ENCODE results near the gene RFK.
A peak's percentile ranks its signal among the peaks of the same experiment; 100 is the strongest.
"Not testable (repeated sequence)": the region's sequence is repeated elsewhere in the genome, so short reads cannot be mapped to it uniquely, and the experiment has no call there.

The RFK gene

DNA sequence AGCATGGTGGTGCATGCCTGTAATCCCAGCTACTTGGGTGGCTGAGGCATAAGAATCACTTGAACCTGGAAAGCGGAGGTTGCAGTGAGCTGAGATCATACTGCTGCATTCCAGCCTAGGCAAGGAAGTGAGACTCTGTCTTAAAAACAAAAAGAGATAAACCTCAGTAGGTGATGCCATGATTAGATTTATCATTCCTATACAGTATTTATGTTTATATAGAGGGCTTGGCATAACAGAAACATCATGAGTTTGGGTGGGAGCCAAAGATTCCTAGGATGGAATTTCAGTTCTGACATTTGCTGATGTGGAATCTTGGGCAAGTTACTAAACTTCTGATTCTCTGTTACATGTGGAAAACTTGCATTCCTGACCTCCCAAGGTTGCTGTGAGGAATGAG, 22.3 kb downstream of the RFK start:
- H3K4me3 ChIP-seq (ENCODE audit: low read length), result no peak overlapping the region
- TF ChIP-seq, protein P1, sequence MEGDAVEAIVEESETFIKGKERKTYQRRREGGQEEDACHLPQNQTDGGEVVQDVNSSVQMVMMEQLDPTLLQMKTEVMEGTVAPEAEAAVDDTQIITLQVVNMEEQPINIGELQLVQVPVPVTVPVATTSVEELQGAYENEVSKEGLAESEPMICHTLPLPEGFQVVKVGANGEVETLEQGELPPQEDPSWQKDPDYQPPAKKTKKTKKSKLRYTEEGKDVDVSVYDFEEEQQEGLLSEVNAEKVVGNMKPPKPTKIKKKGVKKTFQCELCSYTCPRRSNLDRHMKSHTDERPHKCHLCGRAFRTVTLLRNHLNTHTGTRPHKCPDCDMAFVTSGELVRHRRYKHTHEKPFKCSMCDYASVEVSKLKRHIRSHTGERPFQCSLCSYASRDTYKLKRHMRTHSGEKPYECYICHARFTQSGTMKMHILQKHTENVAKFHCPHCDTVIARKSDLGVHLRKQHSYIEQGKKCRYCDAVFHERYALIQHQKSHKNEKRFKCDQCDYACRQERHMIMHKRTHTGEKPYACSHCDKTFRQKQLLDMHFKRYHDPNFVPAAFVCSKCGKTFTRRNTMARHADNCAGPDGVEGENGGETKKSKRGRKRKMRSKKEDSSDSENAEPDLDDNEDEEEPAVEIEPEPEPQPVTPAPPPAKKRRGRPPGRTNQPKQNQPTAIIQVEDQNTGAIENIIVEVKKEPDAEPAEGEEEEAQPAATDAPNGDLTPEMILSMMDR (conservative IDR thresholded peaks at IDR 0.05; ENCODE audit: low read length), result no peak
- DNase-seq (ENCODE audit: low read depth), result peak; percentile 62

DNA sequence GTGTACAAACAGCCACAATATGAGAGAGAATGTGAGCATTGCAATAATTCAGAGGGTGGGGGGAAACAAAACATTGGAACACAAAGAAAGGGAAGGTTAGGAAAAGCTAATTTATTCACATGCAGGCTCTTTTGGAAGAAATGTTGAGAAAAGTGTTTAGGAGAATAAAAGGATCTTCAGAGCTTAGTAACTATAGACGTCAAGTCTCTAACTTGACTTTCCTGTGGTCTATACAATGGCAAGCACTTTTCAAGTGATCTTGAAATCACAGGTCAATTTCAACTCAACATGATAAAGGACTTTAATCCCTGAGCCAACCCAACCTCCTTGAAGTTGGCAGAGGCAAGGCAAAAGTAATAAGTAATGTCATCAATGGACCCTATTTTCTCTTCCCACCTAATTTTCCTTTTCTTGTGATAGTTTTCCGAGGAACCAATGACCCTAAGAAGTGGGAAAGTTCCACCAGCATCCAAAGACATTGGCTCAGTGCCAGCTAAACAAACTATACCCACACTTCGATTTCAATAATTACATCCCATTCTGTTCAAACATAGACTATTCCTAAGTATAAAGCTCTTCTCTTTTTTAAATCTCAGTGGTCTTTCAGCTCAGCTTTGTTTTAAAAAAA, 23.7 kb downstream of the RFK start:
- no peak overlapping the region for H3K4me3 ChIP-seq (ENCODE audit: low read length)
- no peak for DNase-seq (ENCODE audit: low read depth)
- TF ChIP-seq, protein P1 (conservative IDR thresholded peaks at IDR 0.05; ENCODE audit: low read length), result no peak

DNA sequence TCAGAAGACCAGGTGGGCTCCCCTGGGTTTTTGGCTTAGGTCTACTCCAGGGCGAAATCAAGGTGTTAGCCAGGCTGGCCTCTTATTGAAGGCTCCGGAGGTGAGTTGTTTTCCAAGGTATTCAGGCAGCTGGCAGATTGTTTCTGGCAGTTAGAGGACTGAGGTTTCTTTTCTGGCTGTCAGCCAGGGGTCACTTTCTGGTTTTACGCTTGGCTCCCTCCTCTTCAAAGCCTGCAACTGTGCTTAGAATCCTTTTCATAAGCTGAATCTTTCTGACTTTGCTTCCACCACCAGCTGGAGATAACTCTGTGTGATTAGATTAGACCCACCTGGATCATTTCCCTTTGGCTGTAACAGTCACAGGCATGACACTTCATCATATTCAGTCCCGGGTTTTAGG, 24.6 kb downstream of the RFK start:
- H3K4me3 ChIP-seq (ENCODE audit: low read length), result no peak overlapping the region
- DNase-seq (ENCODE audit: low read depth), result no peak
- TF ChIP-seq, protein P1 (conservative IDR thresholded peaks at IDR 0.05; ENCODE audit: low read length), result no peak

DNA sequence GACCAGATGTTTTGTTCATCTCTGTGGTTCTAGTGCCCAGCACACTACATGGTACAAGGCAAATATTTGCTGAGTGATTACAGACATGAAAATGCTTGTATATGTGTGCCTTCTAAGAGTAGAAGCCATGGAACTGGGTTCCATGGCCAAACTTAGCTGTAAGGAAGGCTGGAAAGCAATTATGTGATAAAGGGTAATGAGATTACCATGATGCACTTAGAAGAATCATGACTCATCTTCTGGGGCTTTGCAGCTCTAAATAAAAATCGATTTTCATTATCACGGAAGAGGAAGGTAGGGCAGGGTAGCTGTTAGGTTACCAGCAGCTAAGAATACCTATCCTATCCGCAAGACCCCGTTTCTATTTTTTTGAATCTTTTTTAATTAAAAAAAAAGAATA, 28.0 kb downstream of the RFK start:
- TF ChIP-seq, protein P1 (conservative IDR thresholded peaks at IDR 0.05; ENCODE audit: low read length), result no peak
- H3K4me3 ChIP-seq (ENCODE audit: low read length), result no peak overlapping the region
- no peak for DNase-seq (ENCODE audit: low read depth)

DNA sequence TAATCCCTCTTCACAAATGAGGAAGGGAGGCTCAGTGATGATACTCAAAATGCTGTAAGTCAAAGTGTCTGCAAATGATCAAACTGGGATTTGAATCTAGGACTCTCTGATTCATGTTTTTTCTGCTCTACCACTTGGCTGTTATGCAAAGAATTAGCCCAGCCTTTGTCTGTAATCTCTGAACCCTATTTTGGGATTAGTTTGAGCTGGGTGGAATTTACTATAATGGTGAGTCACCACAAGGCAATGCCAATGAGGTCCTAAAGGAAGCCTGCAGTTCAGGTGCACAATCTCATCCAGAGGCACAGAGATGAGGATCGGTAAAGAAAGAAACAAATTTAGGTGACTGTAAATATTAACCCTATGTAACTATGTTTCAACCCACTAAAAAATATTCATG, 29.2 kb downstream of the RFK start:
- DNase-seq (ENCODE audit: low read depth), result peak; percentile 40
- H3K4me3 ChIP-seq (ENCODE audit: low read length), result no peak overlapping the region
- TF ChIP-seq, protein P1 (conservative IDR thresholded peaks at IDR 0.05; ENCODE audit: low read length), result no peak

DNA sequence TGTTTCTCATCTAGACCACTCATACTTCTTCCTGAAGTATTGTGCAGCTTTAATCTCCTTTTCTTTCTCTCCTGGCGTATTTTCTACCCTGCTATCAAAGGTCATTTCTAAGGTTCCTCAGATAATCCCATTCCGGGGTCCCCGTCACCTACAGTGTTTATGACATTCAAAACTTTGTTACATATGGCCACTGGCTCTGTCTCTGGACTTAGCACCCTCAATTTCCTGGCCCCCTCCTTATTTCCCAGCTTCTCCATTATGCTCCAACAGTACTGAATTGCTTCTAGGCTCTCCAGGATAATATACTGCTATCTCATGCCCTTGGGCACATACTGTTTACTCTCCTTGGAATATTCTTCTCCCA, 31.2 kb downstream of the RFK start:
- TF ChIP-seq, protein P1 (conservative IDR thresholded peaks at IDR 0.05; ENCODE audit: low read length), result no peak
- H3K4me3 ChIP-seq (ENCODE audit: low read length), result no peak overlapping the region

DNA sequence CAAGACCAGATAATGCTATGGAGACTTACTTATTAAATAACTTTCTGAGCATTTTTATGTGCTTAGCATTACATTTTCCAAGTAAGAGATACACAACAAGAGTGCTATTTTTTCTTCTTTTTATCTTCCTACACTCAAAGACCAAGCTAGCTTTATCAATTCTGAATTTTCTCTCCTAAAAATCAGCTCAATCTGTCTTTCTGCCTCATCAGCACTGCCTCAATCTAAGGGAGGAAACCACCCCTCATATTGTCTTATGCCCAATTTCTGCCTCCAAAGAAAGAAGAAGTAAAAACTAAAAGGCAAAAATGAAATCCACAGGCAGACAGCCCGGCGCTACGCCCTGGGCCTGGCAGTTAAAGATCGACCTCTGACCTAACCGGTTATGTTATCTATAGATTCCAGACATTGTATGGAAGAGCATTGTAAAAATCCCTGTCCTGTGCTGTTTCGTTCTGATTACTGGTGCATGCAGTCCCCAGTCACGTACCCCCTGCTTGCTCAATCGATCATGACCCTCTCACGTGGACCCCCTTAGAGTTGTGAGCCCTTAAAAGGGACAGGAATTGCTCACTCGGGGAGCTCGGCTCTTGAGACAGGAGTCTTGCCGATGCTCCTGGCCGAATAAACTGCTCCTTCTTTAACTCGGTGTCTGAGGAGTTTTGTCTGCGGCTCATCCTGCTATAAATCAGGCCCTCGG, 31.7 kb downstream of the RFK start:
- DNase-seq (ENCODE audit: low read depth), result not testable (repeated sequence)

More for the DNA sequence above, 31.2 kb downstream of the RFK start:
- DNase-seq (ENCODE audit: low read depth), result no peak

More for the DNA sequence above, 31.7 kb downstream of the RFK start:
- not testable (repeated sequence) for H3K4me3 ChIP-seq (ENCODE audit: low read length)
